ENCODE results near the gene SORBS2.

SORBS2 gene

DNA sequence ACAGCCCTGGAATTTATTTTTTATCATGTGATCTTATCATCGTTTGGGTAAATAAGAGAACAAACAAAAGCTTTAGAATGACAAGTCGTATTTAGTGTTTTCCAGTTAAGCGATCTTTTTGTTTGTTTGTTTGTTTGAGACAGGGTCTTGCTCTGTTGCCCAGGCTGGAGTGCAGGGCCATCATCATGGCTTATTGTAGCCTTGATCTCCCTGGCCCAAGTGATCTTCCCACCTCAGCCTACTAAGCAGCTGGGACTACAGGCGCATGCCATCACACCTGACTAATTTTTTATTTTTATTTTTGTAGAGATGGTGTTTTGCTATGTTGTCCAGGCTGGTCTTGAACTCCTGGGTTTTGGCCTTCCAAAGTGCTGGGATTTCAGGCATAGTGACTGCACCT lies 219.6 kb downstream of the SORBS2 start:
- Histone ChIP-seq H3K4me3 (ENCODE audit: low read length) (no peak overlapping the region), H2AFZ (ENCODE audit: low read depth, low read length) (no peak overlapping the region), H3K4me1 (ENCODE audit: low read length) (no peaks in the 10 kb centered on the region), H3K9ac (ENCODE audit: low read length) (no peak overlapping the region), H3K9me3 (ENCODE audit: insufficient read depth, low read length) (no peaks in the 10 kb centered on the region), H3K36me3 (replicated peaks; ENCODE audit: low read depth, low read length) (no peaks in the 10 kb centered on the region), H3K27me3 (ENCODE audit: low read depth, low read length) (no peaks in the 10 kb centered on the region), H4K20me1 (ENCODE audit: insufficient read depth, low read length) (no peaks in the 10 kb centered on the region), H3K4me2 (ENCODE audit: low read length) (no peak overlapping the region), H3K27ac (ENCODE audit: low read length) (no peak overlapping the region), H3K79me2 (ENCODE audit: low read length) (no peaks in the 10 kb centered on the region)
- TF ChIP-seq EZH2phosphoT487 (IDR thresholded peaks at IDR 0.05; ENCODE audit: low read depth): no peak
- TF ChIP-seq, protein P1, sequence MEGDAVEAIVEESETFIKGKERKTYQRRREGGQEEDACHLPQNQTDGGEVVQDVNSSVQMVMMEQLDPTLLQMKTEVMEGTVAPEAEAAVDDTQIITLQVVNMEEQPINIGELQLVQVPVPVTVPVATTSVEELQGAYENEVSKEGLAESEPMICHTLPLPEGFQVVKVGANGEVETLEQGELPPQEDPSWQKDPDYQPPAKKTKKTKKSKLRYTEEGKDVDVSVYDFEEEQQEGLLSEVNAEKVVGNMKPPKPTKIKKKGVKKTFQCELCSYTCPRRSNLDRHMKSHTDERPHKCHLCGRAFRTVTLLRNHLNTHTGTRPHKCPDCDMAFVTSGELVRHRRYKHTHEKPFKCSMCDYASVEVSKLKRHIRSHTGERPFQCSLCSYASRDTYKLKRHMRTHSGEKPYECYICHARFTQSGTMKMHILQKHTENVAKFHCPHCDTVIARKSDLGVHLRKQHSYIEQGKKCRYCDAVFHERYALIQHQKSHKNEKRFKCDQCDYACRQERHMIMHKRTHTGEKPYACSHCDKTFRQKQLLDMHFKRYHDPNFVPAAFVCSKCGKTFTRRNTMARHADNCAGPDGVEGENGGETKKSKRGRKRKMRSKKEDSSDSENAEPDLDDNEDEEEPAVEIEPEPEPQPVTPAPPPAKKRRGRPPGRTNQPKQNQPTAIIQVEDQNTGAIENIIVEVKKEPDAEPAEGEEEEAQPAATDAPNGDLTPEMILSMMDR (IDR thresholded peaks at IDR 0.05; ENCODE audit: low read depth, low read length): no peak

DNA sequence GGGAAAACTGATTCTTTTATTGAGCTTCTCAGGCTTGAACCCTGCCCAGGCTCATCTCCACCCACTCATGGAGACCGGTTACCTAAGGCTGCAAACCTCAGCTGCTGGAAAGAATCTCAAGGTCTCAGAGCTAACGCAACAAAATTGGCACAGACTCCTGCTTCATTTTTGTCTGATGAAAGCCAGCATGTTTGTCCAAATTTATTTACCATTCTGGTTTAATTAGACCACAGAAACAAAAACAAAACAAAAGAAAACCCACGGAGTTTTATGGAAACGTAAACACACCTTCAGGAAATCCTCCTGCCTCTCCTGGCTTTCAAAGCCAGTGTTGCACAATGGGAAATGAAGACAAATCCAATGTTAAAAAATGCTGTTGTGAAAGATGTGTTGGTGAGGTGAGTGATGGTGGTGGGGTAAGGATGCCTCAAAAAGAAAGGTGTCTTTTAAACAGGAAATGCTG lies 220.3 kb downstream of the SORBS2 start:
- peaks cover 3% of the 10 kb centered on the region; the same call in 1 of the 2 replicates for H3K4me1 ChIP-seq (ENCODE audit: low read length)
- H3K27ac ChIP-seq (ENCODE audit: low read length): no peak overlapping the region
- no peak overlapping the region for H2AFZ ChIP-seq (ENCODE audit: low read depth, low read length)
- no peak overlapping the region for H3K9ac ChIP-seq (ENCODE audit: low read length)
- H3K79me2 ChIP-seq (ENCODE audit: low read length): no peaks in the 10 kb centered on the region
- TF ChIP-seq, protein P1 (IDR thresholded peaks at IDR 0.05; ENCODE audit: low read depth, low read length): no peak
- TF ChIP-seq EZH2phosphoT487 (IDR thresholded peaks at IDR 0.05; ENCODE audit: low read depth): no peak
- no peaks in the 10 kb centered on the region for H3K36me3 ChIP-seq (replicated peaks; ENCODE audit: low read depth, low read length)
- H3K4me3 ChIP-seq (ENCODE audit: low read length): no peak overlapping the region
- H3K4me2 ChIP-seq (ENCODE audit: low read length): no peak overlapping the region
- no peaks in the 10 kb centered on the region for H3K9me3 ChIP-seq (ENCODE audit: insufficient read depth, low read length)
- no peaks in the 10 kb centered on the region for H4K20me1 ChIP-seq (ENCODE audit: insufficient read depth, low read length)
- no peaks in the 10 kb centered on the region for H3K27me3 ChIP-seq (ENCODE audit: low read depth, low read length)

DNA sequence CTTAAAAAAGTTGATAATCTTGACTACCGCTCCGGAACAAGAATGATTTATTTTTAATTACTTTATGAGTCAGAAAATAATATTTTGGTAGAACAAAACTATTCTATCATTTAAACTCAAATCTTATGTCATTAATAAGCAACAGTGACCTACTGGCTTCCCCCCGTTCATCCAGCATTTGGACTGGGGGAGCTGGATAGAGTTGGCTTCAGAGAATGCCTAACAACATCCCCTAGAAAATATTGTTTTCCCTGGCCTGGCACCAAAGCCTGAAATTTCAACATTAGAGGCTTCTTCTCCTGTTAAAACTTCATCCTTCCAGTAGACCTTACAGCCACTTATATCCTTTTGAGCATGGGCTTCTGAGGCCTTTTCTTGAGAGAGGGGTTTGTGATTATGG lies 221.0 kb downstream of the SORBS2 start:
- Histone ChIP-seq H3K79me2 (ENCODE audit: low read length) (no peaks in the 10 kb centered on the region), H3K27me3 (ENCODE audit: low read depth, low read length) (no peaks in the 10 kb centered on the region), H3K4me3 (ENCODE audit: low read length) (no peak overlapping the region), H2AFZ (ENCODE audit: low read depth, low read length) (no peak overlapping the region), H3K9ac (ENCODE audit: low read length) (no peak overlapping the region), H4K20me1 (ENCODE audit: insufficient read depth, low read length) (no peaks in the 10 kb centered on the region), H3K9me3 (ENCODE audit: insufficient read depth, low read length) (no peaks in the 10 kb centered on the region), H3K36me3 (replicated peaks; ENCODE audit: low read depth, low read length) (no peaks in the 10 kb centered on the region), H3K4me1 (ENCODE audit: low read length) (peaks cover 3% of the 10 kb centered on the region; the same call in 1 of the 2 replicates), H3K27ac (ENCODE audit: low read length) (no peak overlapping the region), H3K4me2 (ENCODE audit: low read length) (no peak overlapping the region)
- no peak for TF ChIP-seq EZH2phosphoT487 (IDR thresholded peaks at IDR 0.05; ENCODE audit: low read depth)
- TF ChIP-seq, protein P1 (IDR thresholded peaks at IDR 0.05; ENCODE audit: low read depth, low read length): no peak

DNA sequence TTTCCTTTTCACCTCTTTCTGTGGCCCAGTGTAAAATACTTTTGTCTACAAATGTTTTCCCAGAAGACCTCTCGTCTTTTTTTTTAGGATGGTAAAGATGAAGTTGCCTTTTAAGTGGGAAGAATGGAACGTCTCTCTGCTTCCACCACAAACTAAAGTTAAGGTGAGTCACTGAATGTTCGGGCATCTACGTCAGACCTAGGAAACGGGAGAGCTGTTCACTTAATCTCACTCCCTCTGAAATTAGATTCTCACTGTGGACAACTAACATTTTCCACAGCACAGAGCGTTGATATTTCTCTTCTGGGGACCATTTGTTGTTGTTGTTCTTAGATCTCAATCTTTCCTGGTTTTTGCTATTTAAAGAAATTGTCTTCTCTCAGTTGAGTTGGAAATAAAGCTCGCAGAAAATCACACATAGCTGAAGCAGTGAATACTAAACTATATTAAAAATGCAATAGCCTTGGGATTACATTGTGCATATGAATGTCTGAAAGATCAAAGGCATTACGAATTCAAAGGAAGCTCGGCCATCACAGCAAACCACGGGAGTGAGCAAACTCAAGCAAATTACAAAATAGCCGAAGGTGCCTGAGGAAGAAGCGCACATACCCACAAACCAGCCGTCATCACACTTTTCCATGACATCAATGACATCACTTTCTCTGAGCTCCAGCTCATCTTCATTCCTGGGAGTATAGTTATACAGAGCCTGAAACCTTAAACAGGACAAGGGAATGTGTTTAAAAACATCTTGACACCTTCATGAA lies 222.7 kb downstream of the SORBS2 start:
- H3K79me2 ChIP-seq (ENCODE audit: low read length): no peaks in the 10 kb centered on the region
- H3K4me1 ChIP-seq (ENCODE audit: low read length): peaks cover 3% of the 10 kb centered on the region; the same call in 1 of the 2 replicates
- TF ChIP-seq, protein P1 (IDR thresholded peaks at IDR 0.05; ENCODE audit: low read depth, low read length): no peak
- H2AFZ ChIP-seq (ENCODE audit: low read depth, low read length): no peak overlapping the region
- no peak overlapping the region for H3K4me3 ChIP-seq (ENCODE audit: low read length)
- no peaks in the 10 kb centered on the region for H3K9me3 ChIP-seq (ENCODE audit: insufficient read depth, low read length)
- H3K27me3 ChIP-seq (ENCODE audit: low read depth, low read length): no peaks in the 10 kb centered on the region
- no peak overlapping the region for H3K4me2 ChIP-seq (ENCODE audit: low read length)
- no peaks in the 10 kb centered on the region for H3K36me3 ChIP-seq (replicated peaks; ENCODE audit: low read depth, low read length)
- no peaks in the 10 kb centered on the region for H4K20me1 ChIP-seq (ENCODE audit: insufficient read depth, low read length)
- no peak overlapping the region for H3K27ac ChIP-seq (ENCODE audit: low read length)
- H3K9ac ChIP-seq (ENCODE audit: low read length): no peak overlapping the region
